Keratinocyte (primary cell): ENCODE results near the gene TBC1D5. TPM values are rescaled to one million over a fixed set of nuclear protein-coding genes. Genes with fewer than 3 reads are reported as not detected.
A peak's percentile ranks its signal among the peaks of the same experiment; 100 is the strongest.

Source experiments
- DNase-seq: peaks from one replicate; pipeline ENCODE4 v3.0.0-alpha.2; 2011; ENCODE audit warnings: low read depth, missing footprints, low spot score
- FAIRE-seq: peaks from 2 replicates; lab custom pipeline; 2011; peaks lifted over from hg19 to GRCh38; lab: Jason Lieb, UNC
- H2AFZ ChIP-seq: 2 replicates; pipeline ENCODE4 v1.6.0; 2012; ENCODE audit warnings: low read length, control low read depth, inconsistent platforms; ENCODE audit not compliant: control insufficient read depth
- H3K27ac ChIP-seq: 2 replicates; pipeline ENCODE4 v1.5.1; 2011; ENCODE audit warnings: low read length; ENCODE audit not compliant: control insufficient read depth, insufficient read depth
- H3K27me3 ChIP-seq: 3 replicates; pipeline ENCODE4 v1.6.0; 2011; ENCODE audit warnings: low read length; ENCODE audit not compliant: control insufficient read depth, insufficient read depth; ENCODE audit errors: extremely low read depth
- H3K36me3 ChIP-seq, 2 experiments: 2 replicates in 1 of 2; 3 replicates in 1 of 2; pipeline ENCODE4 v1.5.1; 2011; ENCODE audit warnings: low read length in 2 of 2, mild to moderate bottlenecking in 1 of 2; ENCODE audit not compliant: control insufficient read depth in 2 of 2, insufficient read depth in 2 of 2; ENCODE audit errors: extremely low read depth in 1 of 2
- H3K4me1 ChIP-seq: 3 replicates; pipeline ENCODE4 v1.5.1; 2011; ENCODE audit warnings: low read length; ENCODE audit not compliant: control insufficient read depth, insufficient read depth; ENCODE audit errors: extremely low read depth
- H3K4me2 ChIP-seq: 3 replicates; pipeline ENCODE4 v1.6.0; 2011; ENCODE audit warnings: low read depth, low read length; ENCODE audit not compliant: control insufficient read depth, insufficient read depth; ENCODE audit errors: extremely low read depth
- H3K4me3 ChIP-seq, 3 experiments: fragments of 200-600 bp in 1 of 3; sonication (generic) in 1 of 3; 2 replicates in 2 of 3; 3 replicates in 1 of 3; pipeline ENCODE4 v1.5.1; 2011 to 2016; ENCODE audit warnings: low read length in 3 of 3, mild to moderate bottlenecking in 3 of 3, control low read depth in 2 of 3, inconsistent platforms in 1 of 3, low read depth in 1 of 3, mixed read lengths in 1 of 3, mixed run types in 1 of 3, moderate library complexity in 1 of 3; ENCODE audit not compliant: control insufficient read depth in 2 of 3, insufficient read depth in 2 of 3; ENCODE audit errors: extremely low read depth in 1 of 3
- H3K79me2 ChIP-seq: 2 replicates; pipeline ENCODE4 v1.6.0; 2012; ENCODE audit warnings: low read length; ENCODE audit not compliant: control insufficient read depth, insufficient read depth
- H3K9ac ChIP-seq: 3 replicates; pipeline ENCODE4 v1.6.0; 2011; ENCODE audit warnings: low read length; ENCODE audit not compliant: control insufficient read depth, insufficient read depth; ENCODE audit errors: extremely low read depth
- H3K9me1 ChIP-seq: 3 replicates; pipeline ENCODE4 v1.6.0; 2011; ENCODE audit warnings: low read length; ENCODE audit not compliant: control insufficient read depth, insufficient read depth; ENCODE audit errors: extremely low read depth
- H3K9me3 ChIP-seq: 2 replicates; pipeline ENCODE4 v1.5.1; 2012; ENCODE audit warnings: low read depth, low read length; ENCODE audit not compliant: control insufficient read depth
- H4K20me1 ChIP-seq: 3 replicates; pipeline ENCODE4 v1.6.0; 2011; ENCODE audit warnings: low read length; ENCODE audit not compliant: control insufficient read depth, insufficient read depth; ENCODE audit errors: extremely low read depth
- EZH2 ChIP-seq: IDR thresholded peaks from one replicate; pipeline ENCODE4 v1.6.1; 2012; ENCODE audit warnings: inconsistent platforms, mild to moderate bottlenecking, low read length, moderate library complexity
- dilution Hi-C: fragments of 300-500 bp; cut with MboI; formaldehyde crosslinking; loops from one replicate; pipeline ENCODE4 v1.7.0; 2020; ENCODE audit warnings: low sequenced_read_pairs; ENCODE audit not compliant: extremely low pct_ligation_motif_present
- polyA plus RNA-seq, 5 experiments: library from polyadenylated mRNA; depleted of rRNA in 3 of 5; stranded (reverse) in 3 of 5; stranded (forward) in 1 of 5; unstranded in 1 of 5; fragments of >200 nt; gene quantifications; 1 replicate in 1 of 5; 2 replicates in 3 of 5; 3 replicates in 1 of 5; pipeline versions ENCODE4 v1.2.1 to v1.2.3, GENCODE V29; 2011 to 2012; ENCODE audit warnings: missing spikeins in 2 of 5, low read depth in 1 of 5, low replicate concordance in 1 of 5
- TF ChIP-seq, protein P1 (sequence below), 3 experiments: IDR thresholded peaks in 1 of 3; conservative IDR thresholded peaks in 1 of 3; optimal IDR thresholded peaks in 1 of 3; 2 replicates in 2 of 3; 3 replicates in 1 of 3; pipeline versions ENCODE3 to v1.5.1; 2011; ENCODE audit warnings: low read length in 3 of 3, mild to moderate bottlenecking in 3 of 3, moderate library complexity in 2 of 3, control low read depth in 1 of 3, inconsistent platforms in 1 of 3; ENCODE audit not compliant: insufficient read depth in 2 of 3; ENCODE audit errors: extremely low read depth in 1 of 3

TBC1D5 gene
- polyA plus RNA-seq, 1 donor (not counting 4 experiments of a cell fraction or from before 2014, with no cell fraction given), result 25.8 TPM

DNA sequence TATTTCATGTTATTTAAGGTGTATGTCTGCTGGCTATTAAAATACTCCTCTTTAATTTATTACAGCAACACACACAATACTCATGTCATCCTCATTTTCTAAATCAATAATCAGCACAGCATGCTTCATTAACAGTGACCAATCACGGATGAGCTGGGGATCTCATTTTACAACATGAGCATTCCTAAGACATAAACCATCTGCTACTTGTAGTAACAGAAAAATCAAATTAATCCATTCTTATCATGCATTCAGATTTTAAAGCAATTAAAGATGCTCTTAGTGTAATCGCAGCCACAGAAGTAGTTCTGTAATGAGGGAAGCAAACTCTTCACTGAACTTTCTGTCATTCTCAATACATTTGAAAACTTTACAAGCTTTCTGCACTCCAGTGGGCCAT lies 191.1 kb downstream of the TBC1D5 start:
- dilution Hi-C loops, result no loop called here
- DNase-seq, result no peak
- no peaks in the 10 kb centered on the region for H3K9me1 ChIP-seq

DNA sequence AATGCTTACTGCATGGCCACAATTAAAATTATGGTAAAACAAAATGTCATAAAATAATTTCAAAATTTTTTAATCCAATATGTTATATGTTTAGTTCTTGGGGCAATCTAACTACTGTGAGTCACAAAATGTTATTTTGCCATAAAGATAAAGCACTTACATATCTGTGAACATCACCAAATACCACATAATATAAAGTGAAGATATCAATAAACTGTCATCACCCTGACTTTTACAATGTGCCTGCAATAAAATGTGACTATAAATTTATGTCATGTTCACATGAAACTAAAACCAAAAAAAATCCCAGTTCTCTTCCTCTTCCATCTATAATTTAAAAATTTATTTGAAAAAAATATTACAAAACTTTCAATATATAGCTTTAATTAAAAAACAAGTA lies 191.8 kb downstream of the TBC1D5 start:
- Histone ChIP-seq H3K4me2 (no peak overlapping the region), H3K4me1 (no peaks in the 10 kb centered on the region), H3K79me2 (no peaks in the 10 kb centered on the region), H3K27ac (no peak overlapping the region), H3K27me3 (no peaks in the 10 kb centered on the region), H3K9me1 (no peaks in the 10 kb centered on the region), H3K4me3 (no peak overlapping the region), H3K9me3 (no peaks in the 10 kb centered on the region), H4K20me1 (no peaks in the 10 kb centered on the region), H3K9ac (no peak overlapping the region), H2AFZ (no peak overlapping the region), H3K36me3 (no peaks in the 10 kb centered on the region)
- DNase-seq, result no peak
- dilution Hi-C loops, result no loop called here
- no peak for FAIRE-seq
- TF ChIP-seq EZH2, result no peak
- TF ChIP-seq, protein P1, sequence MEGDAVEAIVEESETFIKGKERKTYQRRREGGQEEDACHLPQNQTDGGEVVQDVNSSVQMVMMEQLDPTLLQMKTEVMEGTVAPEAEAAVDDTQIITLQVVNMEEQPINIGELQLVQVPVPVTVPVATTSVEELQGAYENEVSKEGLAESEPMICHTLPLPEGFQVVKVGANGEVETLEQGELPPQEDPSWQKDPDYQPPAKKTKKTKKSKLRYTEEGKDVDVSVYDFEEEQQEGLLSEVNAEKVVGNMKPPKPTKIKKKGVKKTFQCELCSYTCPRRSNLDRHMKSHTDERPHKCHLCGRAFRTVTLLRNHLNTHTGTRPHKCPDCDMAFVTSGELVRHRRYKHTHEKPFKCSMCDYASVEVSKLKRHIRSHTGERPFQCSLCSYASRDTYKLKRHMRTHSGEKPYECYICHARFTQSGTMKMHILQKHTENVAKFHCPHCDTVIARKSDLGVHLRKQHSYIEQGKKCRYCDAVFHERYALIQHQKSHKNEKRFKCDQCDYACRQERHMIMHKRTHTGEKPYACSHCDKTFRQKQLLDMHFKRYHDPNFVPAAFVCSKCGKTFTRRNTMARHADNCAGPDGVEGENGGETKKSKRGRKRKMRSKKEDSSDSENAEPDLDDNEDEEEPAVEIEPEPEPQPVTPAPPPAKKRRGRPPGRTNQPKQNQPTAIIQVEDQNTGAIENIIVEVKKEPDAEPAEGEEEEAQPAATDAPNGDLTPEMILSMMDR (optimal IDR thresholded peaks at IDR 0.05 in 1 of 3, IDR thresholded peaks at IDR 0.05 in 1 of 3, conservative IDR thresholded peaks at IDR 0.05 in 1 of 3; ENCODE audit: extremely low read depth in 1 of 3, insufficient read depth in 2 of 3, low read length in 3 of 3), result no peak

More for the DNA sequence above, 191.1 kb downstream of the TBC1D5 start:
- no peak for TF ChIP-seq EZH2
- TF ChIP-seq, protein P1 (optimal IDR thresholded peaks at IDR 0.05 in 1 of 3, IDR thresholded peaks at IDR 0.05 in 1 of 3, conservative IDR thresholded peaks at IDR 0.05 in 1 of 3; ENCODE audit: extremely low read depth in 1 of 3, insufficient read depth in 2 of 3, low read length in 3 of 3), result no peak
- Histone ChIP-seq H3K4me1 (no peaks in the 10 kb centered on the region), H3K36me3 (no peaks in the 10 kb centered on the region), H4K20me1 (no peaks in the 10 kb centered on the region), H3K9me3 (no peaks in the 10 kb centered on the region), H2AFZ (no peak overlapping the region), H3K9ac (no peak overlapping the region), H3K4me2 (no peak overlapping the region), H3K27me3 (no peaks in the 10 kb centered on the region), H3K4me3 (no peak overlapping the region), H3K27ac (no peak overlapping the region), H3K79me2 (no peaks in the 10 kb centered on the region)
- peak; percentile 44 for FAIRE-seq
